HepG2 (cell line): ENCODE measurements around the gene RRAS. TPM values are rescaled to one million over a fixed set of nuclear protein-coding genes. Genes with fewer than 3 reads are reported as not detected.

Experiments
- EHMT2 ChIP-seq: fragments of 200-600 bp; sonication (generic); IDR thresholded peaks from 2 replicates; pipeline ENCODE4 v1.7.0; 2017; ENCODE audit warnings: antibody characterized with exemption, low read depth, low read length, borderline replicate concordance
- MTA1 ChIP-seq: sonication (generic); formaldehyde crosslinking; IDR thresholded peaks from 2 replicates; pipeline ENCODE4 v1.4.0; 2020; ENCODE audit warnings: missing genetic modification reagents, mild to moderate bottlenecking, borderline replicate concordance
- NCOA2 ChIP-seq: sonication (generic); formaldehyde crosslinking; IDR thresholded peaks from 2 replicates; pipeline ENCODE4 v1.8.0; 2022; ENCODE audit warnings: inconsistent platforms
- PRPF4 ChIP-seq: fragments of 200-400 bp; formaldehyde crosslinking; IDR thresholded peaks from 2 replicates; pipeline ENCODE4 v1.6.1; 2016; ENCODE audit warnings: low read length, low read depth; ENCODE audit not compliant: poor library complexity, severe bottlenecking
- PTBP1 ChIP-seq: fragments of 200-400 bp; formaldehyde crosslinking; IDR thresholded peaks from 2 replicates; pipeline ENCODE4 v1.6.1; 2018; ENCODE audit warnings: low read length, low read depth; ENCODE audit not compliant: poor library complexity, severe bottlenecking
- SRSF4 ChIP-seq: fragments of 200-400 bp; formaldehyde crosslinking; IDR thresholded peaks from one replicate; pipeline ENCODE4 v1.6.1; 2018; ENCODE audit warnings: mild to moderate bottlenecking, low read depth, low read length, moderate library complexity; ENCODE audit not compliant: poor library complexity, severe bottlenecking
- TEAD2 ChIP-seq: sonication (generic); formaldehyde crosslinking; IDR thresholded peaks from 2 replicates; pipeline ENCODE4 v1.9.0; 2021; ENCODE audit warnings: missing genetic modification reagents
- YEATS2 ChIP-seq: sonication (generic); formaldehyde crosslinking; IDR thresholded peaks from 2 replicates; pipeline ENCODE4 v1.4.0; 2020; ENCODE audit warnings: missing genetic modification reagents, borderline replicate concordance
- ZNF207 ChIP-seq: fragments of 450-650 bp; IDR thresholded peaks from 2 replicates; pipeline ENCODE4 v1.6.1; 2016; ENCODE audit warnings: antibody characterized with exemption, borderline replicate concordance
- ZNF230 ChIP-seq: sonication (generic); formaldehyde crosslinking; IDR thresholded peaks from 2 replicates; pipeline ENCODE4 v1.4.0; 2020; ENCODE audit warnings: mild to moderate bottlenecking, missing genetic modification reagents
- ZNF530 ChIP-seq: sonication (generic); formaldehyde crosslinking; IDR thresholded peaks from 2 replicates; pipeline ENCODE4 v1.5.0; 2020; ENCODE audit warnings: low read depth, mild to moderate bottlenecking, missing genetic modification reagents
- ZNF777 ChIP-seq: sonication (generic); formaldehyde crosslinking; IDR thresholded peaks from 2 replicates; pipeline ENCODE4 v1.4.0; 2020; ENCODE audit warnings: missing genetic modification reagents
- polyA plus RNA-seq, 8 experiments: library from polyadenylated mRNA; depleted of rRNA in 3 of 8; stranded (reverse) in 7 of 8; unstranded in 1 of 8; fragments of >200 nt; fragmentation: Illumina TruSeq in 4 of 8; extraction: Trizol in 4 of 8; gene quantifications; 2 replicates each; pipeline versions ENCODE4 v1.2.1 to v1.2.3, GENCODE V29; 2011 to 2016; ENCODE audit warnings: low read depth in 4 of 8, missing spikeins in 1 of 8, mixed read lengths in 1 of 8; ENCODE audit not compliant: insufficient read depth in 1 of 8
- total RNA-seq, 5 experiments: library from RNA; depleted of rRNA; stranded (reverse); fragments of >200 nt; fragmentation: Illumina TruSeq; extraction: Trizol; gene quantifications; 2 replicates each; pipeline ENCODE4 v1.2.3, GENCODE V29; 2016; ENCODE audit warnings: low read depth in 1 of 5
- TF ChIP-seq, protein P1 (sequence below): IDR thresholded peaks from 2 replicates; pipeline ENCODE4 v1.6.1; 2012; ENCODE audit warnings: low read length, improper control_type of control experiment
- TF ChIP-seq, protein P2 (sequence below): sonication (generic); formaldehyde crosslinking; IDR thresholded peaks from 2 replicates; pipeline ENCODE4 v1.5.0; 2020; ENCODE audit warnings: mild to moderate bottlenecking, missing genetic modification reagents
- TF ChIP-seq, protein P3 (sequence below): sonication (generic); formaldehyde crosslinking; IDR thresholded peaks from 2 replicates; pipeline ENCODE4 v1.4.0; 2020; ENCODE audit warnings: missing genetic modification reagents
- TF ChIP-seq, protein P4 (sequence below): sonication (generic); formaldehyde crosslinking; IDR thresholded peaks from 2 replicates; pipeline ENCODE4 v1.8.1; 2023; ENCODE audit warnings: mild to moderate bottlenecking, moderate library complexity, missing genetic modification reagents
- TF ChIP-seq, protein P5 (sequence below): sonication (generic); formaldehyde crosslinking; conservative IDR thresholded peaks from 2 replicates; pipeline ENCODE4 v1.4.0; 2020; ENCODE audit warnings: missing genetic modification reagents

RRAS gene
- total and polyA plus RNA-seq, 2 of the 13 experiments (the other 11 are each of a cell fraction or from before 2014, with no cell fraction given), result 1.5 to 12.0 TPM

DNA sequence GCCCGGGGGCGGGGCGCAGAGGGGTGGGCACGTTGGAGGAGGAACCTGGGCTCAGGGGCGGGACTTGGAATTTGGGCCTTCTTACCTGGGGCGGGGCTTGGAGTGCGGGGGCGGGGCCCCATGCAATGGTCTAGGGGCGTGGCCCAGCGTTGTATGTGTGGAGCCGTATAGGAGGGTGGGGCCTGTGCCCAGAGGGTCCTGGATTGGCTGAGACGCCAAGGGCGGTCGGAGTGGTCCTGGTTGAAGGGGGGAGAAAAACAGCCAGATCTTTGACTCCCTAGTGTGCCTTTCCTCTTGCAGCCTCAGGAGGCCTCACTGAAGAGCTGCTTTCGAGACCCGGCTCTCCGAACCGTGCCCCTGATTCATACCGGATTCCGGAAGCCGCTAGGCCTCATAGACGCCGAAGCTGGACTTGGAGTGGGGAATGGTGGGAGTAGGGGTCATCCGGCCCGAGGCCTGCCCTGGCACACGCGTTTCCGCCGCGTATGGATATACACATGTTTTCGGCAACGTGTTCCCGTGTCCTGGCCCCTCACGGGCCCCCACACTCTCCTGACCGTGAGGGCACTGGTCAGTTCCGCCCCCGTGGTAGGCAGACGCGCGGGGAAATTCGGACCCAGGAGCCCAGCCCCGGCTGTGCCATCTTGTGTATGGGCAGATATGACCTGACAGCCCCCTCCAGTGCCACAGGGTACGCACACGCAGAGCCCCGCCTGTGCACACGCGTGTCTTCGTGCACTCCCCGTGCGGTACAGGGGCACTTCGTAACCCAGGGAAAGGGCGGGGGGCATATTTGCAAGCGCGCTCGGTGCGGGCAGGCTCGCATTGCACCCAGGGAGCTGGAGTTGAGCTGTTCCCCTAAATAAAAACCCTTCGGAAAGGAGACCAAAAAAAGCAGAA, 49.6 kb downstream of the RRAS start (continued):
- TF ChIP-seq, protein P1, sequence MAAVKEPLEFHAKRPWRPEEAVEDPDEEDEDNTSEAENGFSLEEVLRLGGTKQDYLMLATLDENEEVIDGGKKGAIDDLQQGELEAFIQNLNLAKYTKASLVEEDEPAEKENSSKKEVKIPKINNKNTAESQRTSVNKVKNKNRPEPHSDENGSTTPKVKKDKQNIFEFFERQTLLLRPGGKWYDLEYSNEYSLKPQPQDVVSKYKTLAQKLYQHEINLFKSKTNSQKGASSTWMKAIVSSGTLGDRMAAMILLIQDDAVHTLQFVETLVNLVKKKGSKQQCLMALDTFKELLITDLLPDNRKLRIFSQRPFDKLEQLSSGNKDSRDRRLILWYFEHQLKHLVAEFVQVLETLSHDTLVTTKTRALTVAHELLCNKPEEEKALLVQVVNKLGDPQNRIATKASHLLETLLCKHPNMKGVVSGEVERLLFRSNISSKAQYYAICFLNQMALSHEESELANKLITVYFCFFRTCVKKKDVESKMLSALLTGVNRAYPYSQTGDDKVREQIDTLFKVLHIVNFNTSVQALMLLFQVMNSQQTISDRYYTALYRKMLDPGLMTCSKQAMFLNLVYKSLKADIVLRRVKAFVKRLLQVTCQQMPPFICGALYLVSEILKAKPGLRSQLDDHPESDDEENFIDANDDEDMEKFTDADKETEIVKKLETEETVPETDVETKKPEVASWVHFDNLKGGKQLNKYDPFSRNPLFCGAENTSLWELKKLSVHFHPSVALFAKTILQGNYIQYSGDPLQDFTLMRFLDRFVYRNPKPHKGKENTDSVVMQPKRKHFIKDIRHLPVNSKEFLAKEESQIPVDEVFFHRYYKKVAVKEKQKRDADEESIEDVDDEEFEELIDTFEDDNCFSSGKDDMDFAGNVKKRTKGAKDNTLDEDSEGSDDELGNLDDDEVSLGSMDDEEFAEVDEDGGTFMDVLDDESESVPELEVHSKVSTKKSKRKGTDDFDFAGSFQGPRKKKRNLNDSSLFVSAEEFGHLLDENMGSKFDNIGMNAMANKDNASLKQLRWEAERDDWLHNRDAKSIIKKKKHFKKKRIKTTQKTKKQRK, result no peak
- no peak for TF ChIP-seq EHMT2
- no peak for TF ChIP-seq ZNF530 (CRISPR knock-in tag)
- 0 out of 2 replicates have a peak, but pooled peaks have one; percentile 81 for TF ChIP-seq ZNF230 (CRISPR knock-in tag)
- peak; percentile 40 for TF ChIP-seq NCOA2 (CRISPR knock-in tag)
- no peak for TF ChIP-seq TEAD2 (CRISPR knock-in tag)
- TF ChIP-seq, protein P2, sequence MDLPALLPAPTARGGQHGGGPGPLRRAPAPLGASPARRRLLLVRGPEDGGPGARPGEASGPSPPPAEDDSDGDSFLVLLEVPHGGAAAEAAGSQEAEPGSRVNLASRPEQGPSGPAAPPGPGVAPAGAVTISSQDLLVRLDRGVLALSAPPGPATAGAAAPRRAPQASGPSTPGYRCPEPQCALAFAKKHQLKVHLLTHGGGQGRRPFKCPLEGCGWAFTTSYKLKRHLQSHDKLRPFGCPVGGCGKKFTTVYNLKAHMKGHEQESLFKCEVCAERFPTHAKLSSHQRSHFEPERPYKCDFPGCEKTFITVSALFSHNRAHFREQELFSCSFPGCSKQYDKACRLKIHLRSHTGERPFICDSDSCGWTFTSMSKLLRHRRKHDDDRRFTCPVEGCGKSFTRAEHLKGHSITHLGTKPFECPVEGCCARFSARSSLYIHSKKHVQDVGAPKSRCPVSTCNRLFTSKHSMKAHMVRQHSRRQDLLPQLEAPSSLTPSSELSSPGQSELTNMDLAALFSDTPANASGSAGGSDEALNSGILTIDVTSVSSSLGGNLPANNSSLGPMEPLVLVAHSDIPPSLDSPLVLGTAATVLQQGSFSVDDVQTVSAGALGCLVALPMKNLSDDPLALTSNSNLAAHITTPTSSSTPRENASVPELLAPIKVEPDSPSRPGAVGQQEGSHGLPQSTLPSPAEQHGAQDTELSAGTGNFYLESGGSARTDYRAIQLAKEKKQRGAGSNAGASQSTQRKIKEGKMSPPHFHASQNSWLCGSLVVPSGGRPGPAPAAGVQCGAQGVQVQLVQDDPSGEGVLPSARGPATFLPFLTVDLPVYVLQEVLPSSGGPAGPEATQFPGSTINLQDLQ (CRISPR knock-in tag), result no peak; the same call in 1 of the 2 replicates
- TF ChIP-seq ZNF777, result 0 out of 2 replicates have a peak, but pooled peaks have one; percentile 27
- TF ChIP-seq PTBP1, result peak; percentile 46
- TF ChIP-seq, protein P3, sequence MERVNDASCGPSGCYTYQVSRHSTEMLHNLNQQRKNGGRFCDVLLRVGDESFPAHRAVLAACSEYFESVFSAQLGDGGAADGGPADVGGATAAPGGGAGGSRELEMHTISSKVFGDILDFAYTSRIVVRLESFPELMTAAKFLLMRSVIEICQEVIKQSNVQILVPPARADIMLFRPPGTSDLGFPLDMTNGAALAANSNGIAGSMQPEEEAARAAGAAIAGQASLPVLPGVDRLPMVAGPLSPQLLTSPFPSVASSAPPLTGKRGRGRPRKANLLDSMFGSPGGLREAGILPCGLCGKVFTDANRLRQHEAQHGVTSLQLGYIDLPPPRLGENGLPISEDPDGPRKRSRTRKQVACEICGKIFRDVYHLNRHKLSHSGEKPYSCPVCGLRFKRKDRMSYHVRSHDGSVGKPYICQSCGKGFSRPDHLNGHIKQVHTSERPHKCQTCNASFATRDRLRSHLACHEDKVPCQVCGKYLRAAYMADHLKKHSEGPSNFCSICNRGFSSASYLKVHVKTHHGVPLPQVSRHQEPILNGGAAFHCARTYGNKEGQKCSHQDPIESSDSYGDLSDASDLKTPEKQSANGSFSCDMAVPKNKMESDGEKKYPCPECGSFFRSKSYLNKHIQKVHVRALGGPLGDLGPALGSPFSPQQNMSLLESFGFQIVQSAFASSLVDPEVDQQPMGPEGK (CRISPR knock-in tag), result peak; percentile 69
- TF ChIP-seq ZNF207, result no peak
- TF ChIP-seq, protein P4, sequence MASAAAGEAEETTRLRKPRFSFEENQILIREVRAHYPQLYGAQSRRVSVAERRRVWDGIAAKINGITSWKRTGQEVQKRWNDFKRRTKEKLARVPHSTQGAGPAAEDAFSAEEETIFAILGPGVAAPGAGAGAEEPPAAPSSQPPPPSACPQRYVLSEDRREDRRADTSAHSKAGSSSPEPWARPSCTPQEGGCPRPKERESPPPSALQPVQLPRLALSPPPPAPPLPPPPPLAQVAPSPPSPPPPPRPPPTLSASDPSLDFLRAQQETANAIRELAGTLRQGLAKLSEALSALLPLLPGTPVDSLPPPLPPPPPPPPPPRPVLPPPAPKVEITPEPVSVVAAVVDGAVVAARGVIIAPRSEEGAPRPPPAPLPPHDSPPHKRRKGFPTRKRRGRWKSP (CRISPR knock-in tag), result no peak
- TF ChIP-seq YEATS2 (CRISPR knock-in tag), result peak; percentile 22; the same call in 1 of the 2 replicates
- no peak for TF ChIP-seq PRPF4
- peak; percentile 38 for TF ChIP-seq SRSF4
- TF ChIP-seq, protein P5, sequence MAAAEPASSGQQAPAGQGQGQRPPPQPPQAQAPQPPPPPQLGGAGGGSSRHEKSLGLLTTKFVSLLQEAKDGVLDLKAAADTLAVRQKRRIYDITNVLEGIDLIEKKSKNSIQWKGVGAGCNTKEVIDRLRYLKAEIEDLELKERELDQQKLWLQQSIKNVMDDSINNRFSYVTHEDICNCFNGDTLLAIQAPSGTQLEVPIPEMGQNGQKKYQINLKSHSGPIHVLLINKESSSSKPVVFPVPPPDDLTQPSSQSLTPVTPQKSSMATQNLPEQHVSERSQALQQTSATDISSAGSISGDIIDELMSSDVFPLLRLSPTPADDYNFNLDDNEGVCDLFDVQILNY, result no peak
- TF ChIP-seq MTA1 (CRISPR knock-in tag), result peak; percentile 23; the same call in 1 of the 2 replicates
